GM12878 (cell line): Measurements from ENCODE around the gene TAF13. TPM values are rescaled to one million over a fixed set of nuclear protein-coding genes. Genes with fewer than 3 reads are reported as not detected.

Experiments
- ATAC-seq: fragments of 200-7000 bp; cut with Tn5 transposase; 3 replicates; pipeline ENCODE4 v1.9.1; 2020; ENCODE audit warnings: mild to moderate bottlenecking, moderate library complexity
- BruUV-seq: library from RNA; stranded (reverse); fragments of 400-500 nt; replicated peaks from 2 replicates; lab custom pipeline; 2021; lab: Mats Ljungman, UMichigan
- CTCF ChIA-PET: fragments of 300-600 bp; sonication (Branson Sonifier 250); formaldehyde crosslinking; extraction: SDS; loops from one replicate; lab custom pipeline; 2021; ENCODE audit warnings: inconsistent platforms; lab: Yijun Ruan, JAX
- POLR2A ChIA-PET: fragments of 350-600 bp; formaldehyde crosslinking; extraction: SDS; loops from one replicate; lab custom pipeline; 2021; ENCODE audit warnings: inconsistent platforms; lab: Charles Lee
- RAD21 ChIA-PET: fragments of 300-600 bp; sonication (Branson Sonifier 250); formaldehyde crosslinking; loops from one replicate; lab custom pipeline; 2023; ENCODE audit warnings: antibody characterized with exemption; ENCODE audit not compliant: unreplicated experiment; lab: Charles Lee
- SMC1A ChIA-PET: fragments of 300-600 bp; sonication (Branson Sonifier 250); formaldehyde crosslinking; loops from one replicate; lab custom pipeline; 2023; ENCODE audit not compliant: unreplicated experiment, uncharacterized antibody; lab: Charles Lee
- DNase-seq: peaks from one replicate; pipeline ENCODE4 v3.0.0-alpha.2; 2011; ENCODE audit warnings: low read depth, low spot score
- FAIRE-seq: peaks from 3 replicates; lab custom pipeline; 2011; peaks lifted over from hg19 to GRCh38; lab: Jason Lieb, UNC
- H2AFZ ChIP-seq: 2 replicates; pipeline ENCODE4 v1.6.0; 2011; ENCODE audit warnings: low read depth, low read length, control low read depth; ENCODE audit not compliant: control insufficient read depth
- H3K27ac ChIP-seq: 2 replicates; pipeline ENCODE4 v1.5.1; 2011; ENCODE audit warnings: control low read depth; ENCODE audit not compliant: control insufficient read depth, insufficient read depth
- H3K27me3 ChIP-seq, 2 experiments: replicated peaks in 1 of 2; 2 replicates each; pipeline versions ENCODE4 v1.6.0 to v1.6.1; 2011; ENCODE audit warnings: low read length in 1 of 2; ENCODE audit not compliant: control insufficient read depth in 2 of 2, insufficient read depth in 2 of 2
- H3K36me3 ChIP-seq, 2 experiments: 2 replicates each; pipeline ENCODE4 v1.5.1; 2011; ENCODE audit warnings: low read length in 1 of 2; ENCODE audit not compliant: control insufficient read depth in 2 of 2, insufficient read depth in 2 of 2
- H3K4me1 ChIP-seq: 2 replicates; pipeline ENCODE4 v1.6.1; 2011; ENCODE audit warnings: mild to moderate bottlenecking, low read length, moderate library complexity, mixed read lengths; ENCODE audit not compliant: control insufficient read depth, insufficient read depth
- H3K4me2 ChIP-seq: 2 replicates; pipeline ENCODE4 v1.6.0; 2011; ENCODE audit warnings: control low read depth; ENCODE audit not compliant: control insufficient read depth, insufficient read depth
- H3K4me3 ChIP-seq: fragments of 200-600 bp; sonication (generic); 2 replicates; pipeline ENCODE4 v1.5.1; 2016
- H3K79me2 ChIP-seq: 2 replicates; pipeline ENCODE4 v1.6.0; 2011; ENCODE audit warnings: low read length; ENCODE audit not compliant: control insufficient read depth, insufficient read depth
- H3K9ac ChIP-seq: 2 replicates; pipeline ENCODE4 v1.8.0; 2011; ENCODE audit warnings: low read length, control low read depth, mixed read lengths; ENCODE audit not compliant: control insufficient read depth, insufficient read depth
- H3K9me3 ChIP-seq: replicated peaks from 3 replicates; pipeline ENCODE4 v1.5.1; 2011; ENCODE audit warnings: mild to moderate bottlenecking, low read length; ENCODE audit not compliant: control insufficient read depth, insufficient read depth
- H4K20me1 ChIP-seq: 2 replicates; pipeline ENCODE4 v1.6.0; 2011; ENCODE audit not compliant: control insufficient read depth, insufficient read depth
- CBX5 ChIP-seq: sonication (generic); IDR thresholded peaks from 2 replicates; pipeline ENCODE4 v1.6.1; 2016; ENCODE audit warnings: low read depth, moderate library complexity, mild to moderate bottlenecking, inconsistent platforms
- E2F4 ChIP-seq: IDR thresholded peaks from 2 replicates; pipeline ENCODE4 v1.6.1; 2012; ENCODE audit warnings: low read depth, low read length, improper control_type of control experiment
- FOS ChIP-seq: IDR thresholded peaks from 3 replicates; pipeline ENCODE4 v1.6.1; 2011; ENCODE audit warnings: borderline replicate concordance; ENCODE audit not compliant: insufficient read length; ENCODE audit errors: extremely low read depth
- GABPA ChIP-seq: IDR thresholded peaks from 2 replicates; pipeline ENCODE4 v1.6.1; 2014; ENCODE audit warnings: antibody characterized with exemption, low read depth, mild to moderate bottlenecking, inconsistent platforms
- HSF1 ChIP-seq: fragments of 150-350 bp; IDR thresholded peaks from 2 replicates; pipeline ENCODE4 v1.6.1; 2014; ENCODE audit warnings: mild to moderate bottlenecking, low read depth, low read length
- IRF5 ChIP-seq: fragments of 450-650 bp; IDR thresholded peaks from 2 replicates; pipeline ENCODE4 v1.6.1; 2017; ENCODE audit warnings: borderline replicate concordance
- NBN ChIP-seq: fragments of 450-650 bp; IDR thresholded peaks from 2 replicates; pipeline ENCODE4 v1.6.1; 2016
- NKRF ChIP-seq: fragments of 450-650 bp; conservative IDR thresholded peaks from 2 replicates; pipeline ENCODE4 v1.6.1; 2017; ENCODE audit warnings: mild to moderate bottlenecking, moderate library complexity
- NR2C1 ChIP-seq: fragments of 450-650 bp; IDR thresholded peaks from 2 replicates; pipeline ENCODE4 v1.6.1; 2017; ENCODE audit warnings: antibody characterized with exemption, mild to moderate bottlenecking, moderate library complexity
- NRF1 ChIP-seq: conservative IDR thresholded peaks from 2 replicates; pipeline ENCODE4 v1.6.1; 2011; ENCODE audit warnings: mild to moderate bottlenecking, low read depth, low read length, improper control_type of control experiment
- PAX5 ChIP-seq: IDR thresholded peaks from 2 replicates; pipeline ENCODE4 v1.6.1; 2011; ENCODE audit warnings: low read depth, low read length, borderline replicate concordance
- USF2 ChIP-seq: IDR thresholded peaks from 2 replicates; pipeline ENCODE4 v1.6.1; 2011; ENCODE audit warnings: low read depth, low read length, improper control_type of control experiment, borderline replicate concordance
- ZBTB4 ChIP-seq: fragments of 450-650 bp; formaldehyde crosslinking; IDR thresholded peaks from 2 replicates; pipeline ENCODE4 v1.4.0; 2022; ENCODE audit warnings: mild to moderate bottlenecking, moderate library complexity
- WGBS: methylation state at CpG from one replicate; pipeline ENCODE4 v1.1.6; 2016; ENCODE audit warnings: low lambda C conversion rate; ENCODE audit not compliant: insufficient replicate concordance, insufficient coverage; ENCODE audit errors: missing lambda C conversion rate; 5-methylcytosine and 5-hydroxymethylcytosine counted together
- in situ Hi-C: fragments of 300-500 bp; cut with MboI; formaldehyde crosslinking; loops from 9 replicates; pipeline ENCODE4 v1.14.3; 2018; ENCODE audit warnings: mixed read lengths
- intact Hi-C: fragments of 100-400 bp; cut with micrococcal nuclease; formaldehyde crosslinking; loops from one replicate; pipeline ENCODE4 v1.14.2; 2022; ENCODE audit not compliant: unreplicated experiment
- polyA plus RNA-seq, 11 experiments: library from polyadenylated mRNA; depleted of rRNA in 4 of 11; unstranded in 6 of 11; stranded (reverse) in 5 of 11; fragments of >200 nt; fragmentation: Nextera tagmentation in 4 of 11; fragmentation: Illumina TruSeq in 1 of 11; extraction: Ambion mirVana in 4 of 11; extraction: Trizol in 1 of 11; gene quantifications; 1 replicate in 1 of 11; 2 replicates in 10 of 11; pipeline versions ENCODE4 v1.2.1 to v1.2.3, GENCODE V29; 2011 to 2016; ENCODE audit warnings: inconsistent platforms in 2 of 11, missing spikeins in 2 of 11, low read depth in 1 of 11
- total RNA-seq, 4 experiments: library from RNA; depleted of rRNA in 3 of 4; stranded (reverse); fragments of >200 nt in 3 of 4; fragmentation: Illumina TruSeq in 1 of 4; extraction: Trizol in 1 of 4; gene quantifications; 2 replicates each; pipeline versions ENCODE4 v1.2.1 to v1.2.3, GENCODE V29; 2013 to 2021

The TAF13 gene
- total and polyA plus RNA-seq, 10 of the 15 experiments (the other 5 are each of a cell fraction or from before 2014, with no cell fraction given): 8.1 to 30.6 (median 18.0) TPM

- SMC1A ChIA-PET: no interaction called here
- intact Hi-C loops (no loop called here), in situ Hi-C loops (no loop called here)
- H4K20me1 ChIP-seq: no peaks in the 10 kb centered on the region
- no peak overlapping the region for H3K4me2 ChIP-seq
- 100% methylated on average over 1 of the region's 1 CpG for WGBS
- DNase-seq: no peak
- no peak for ATAC-seq
- no peak overlapping the region for H2AFZ ChIP-seq
- peaks cover 27% of the 10 kb centered on the region for H3K79me2 ChIP-seq
- BruUV-seq: no TSS peak
- peaks cover 0 to 9% of the 10 kb centered on the region in 2 experiments; a peak in 3 of 4 replicates for H3K36me3 ChIP-seq
- no peak overlapping the region for H3K9ac ChIP-seq
- no peak overlapping the region for H3K27ac ChIP-seq
- RAD21 ChIA-PET: no interaction called here
- H3K4me1 ChIP-seq: peaks cover 5% of the 10 kb centered on the region; the same call in 1 of the 2 replicates
- no peak overlapping the region for H3K4me3 ChIP-seq
- H3K9me3 ChIP-seq: no peaks in the 10 kb centered on the region
- TF ChIP-seq PAX5 (no peak), IRF5 (no peak), HSF1 (no peak), NR2C1 (no peak), CBX5 (no peak), ZBTB4 (CRISPR knock-in tag) (no peak), USF2 (no peak), NBN (no peak), NRF1 (no peak), E2F4 (no peak), FOS (no peak), GABPA (no peak), NKRF (no peak)
- CTCF ChIA-PET: interaction anchor here (1.7 kb wide), 1 partner anchor 10 kb away, joined by 4 read pairs; no protein-coding TSS in a partner anchor
- no peak for FAIRE-seq
- H3K27me3 ChIP-seq: no peaks in the 10 kb centered on the region
- POLR2A ChIA-PET: no interaction called here
Measured at GRCh38 chr1:109094871-109095270, 19.1 kb upstream of the TAF13 start.
